Measurements from ENCODE around the gene ZNF674.

Gene ZNF674

DNA sequence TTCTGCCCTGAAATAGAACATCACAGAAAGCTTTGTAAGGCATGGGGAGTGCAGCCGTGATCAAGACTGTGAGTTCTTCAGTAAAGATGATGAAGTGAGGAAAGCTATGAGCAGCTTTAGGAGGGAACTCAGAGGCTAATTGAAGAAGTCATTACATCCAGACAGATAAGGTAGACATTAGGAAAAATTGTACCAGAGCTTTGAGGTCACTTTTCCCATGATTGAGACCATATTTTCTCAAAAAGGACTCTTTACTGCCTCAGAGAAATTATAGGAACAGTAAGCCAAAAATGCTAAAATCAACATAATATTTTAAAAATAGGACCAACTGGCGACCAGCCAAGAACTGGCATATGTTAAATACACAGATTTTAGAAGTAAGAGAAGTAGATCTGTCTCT, 39.5 kb upstream of the ZNF674 start:
- Histone ChIP-seq H3K36me3 (no peaks in the 10 kb centered on the region), H3K4me3 (ENCODE audit: low read depth in 1 of 2, low read length in 1 of 2) (no peak overlapping the region), H3K27ac (no peak overlapping the region), H3K9me3 (no peaks in the 10 kb centered on the region), H3K4me1 (ENCODE audit: control insufficient read depth in 1 of 2, insufficient read depth in 1 of 2, low read depth in 1 of 2, low read length in 1 of 2) (peaks cover 9 to 10% of the 10 kb centered on the region in 2 experiments), H3K27me3 (no peaks in the 10 kb centered on the region)
- TF ChIP-seq, protein P1, sequence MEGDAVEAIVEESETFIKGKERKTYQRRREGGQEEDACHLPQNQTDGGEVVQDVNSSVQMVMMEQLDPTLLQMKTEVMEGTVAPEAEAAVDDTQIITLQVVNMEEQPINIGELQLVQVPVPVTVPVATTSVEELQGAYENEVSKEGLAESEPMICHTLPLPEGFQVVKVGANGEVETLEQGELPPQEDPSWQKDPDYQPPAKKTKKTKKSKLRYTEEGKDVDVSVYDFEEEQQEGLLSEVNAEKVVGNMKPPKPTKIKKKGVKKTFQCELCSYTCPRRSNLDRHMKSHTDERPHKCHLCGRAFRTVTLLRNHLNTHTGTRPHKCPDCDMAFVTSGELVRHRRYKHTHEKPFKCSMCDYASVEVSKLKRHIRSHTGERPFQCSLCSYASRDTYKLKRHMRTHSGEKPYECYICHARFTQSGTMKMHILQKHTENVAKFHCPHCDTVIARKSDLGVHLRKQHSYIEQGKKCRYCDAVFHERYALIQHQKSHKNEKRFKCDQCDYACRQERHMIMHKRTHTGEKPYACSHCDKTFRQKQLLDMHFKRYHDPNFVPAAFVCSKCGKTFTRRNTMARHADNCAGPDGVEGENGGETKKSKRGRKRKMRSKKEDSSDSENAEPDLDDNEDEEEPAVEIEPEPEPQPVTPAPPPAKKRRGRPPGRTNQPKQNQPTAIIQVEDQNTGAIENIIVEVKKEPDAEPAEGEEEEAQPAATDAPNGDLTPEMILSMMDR (IDR thresholded peaks at IDR 0.05) = no peak

DNA sequence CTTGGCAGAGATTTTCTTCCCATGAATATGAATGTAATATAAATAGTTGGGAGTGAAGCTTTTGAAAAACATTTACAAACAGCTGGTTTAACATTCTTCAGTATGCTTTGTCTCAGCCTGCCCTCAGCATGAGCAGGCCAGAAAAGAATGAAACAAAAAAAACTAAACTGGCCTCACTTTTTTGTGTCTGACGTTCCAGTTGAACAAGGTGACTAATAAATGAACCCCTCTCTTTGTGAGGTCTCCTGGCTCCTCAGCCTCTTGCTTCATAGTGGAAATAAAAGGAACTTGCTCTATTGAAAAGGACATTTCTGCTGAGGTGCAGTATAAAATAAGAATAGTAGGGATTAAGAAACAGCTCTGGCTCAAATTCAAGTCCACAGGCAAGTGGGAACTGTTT, 37.7 kb upstream of the ZNF674 start:
- Histone ChIP-seq H3K4me3 (ENCODE audit: low read depth in 1 of 2, low read length in 1 of 2) (no peak overlapping the region), H3K9me3 (no peaks in the 10 kb centered on the region), H3K36me3 (no peaks in the 10 kb centered on the region), H3K27me3 (no peaks in the 10 kb centered on the region), H3K27ac (no peak overlapping the region), H3K4me1 (ENCODE audit: control insufficient read depth in 1 of 2, insufficient read depth in 1 of 2, low read depth in 1 of 2, low read length in 1 of 2) (peaks cover 3 to 4% of the 10 kb centered on the region in 2 experiments)
- TF ChIP-seq, protein P1 (IDR thresholded peaks at IDR 0.05) = no peak

DNA sequence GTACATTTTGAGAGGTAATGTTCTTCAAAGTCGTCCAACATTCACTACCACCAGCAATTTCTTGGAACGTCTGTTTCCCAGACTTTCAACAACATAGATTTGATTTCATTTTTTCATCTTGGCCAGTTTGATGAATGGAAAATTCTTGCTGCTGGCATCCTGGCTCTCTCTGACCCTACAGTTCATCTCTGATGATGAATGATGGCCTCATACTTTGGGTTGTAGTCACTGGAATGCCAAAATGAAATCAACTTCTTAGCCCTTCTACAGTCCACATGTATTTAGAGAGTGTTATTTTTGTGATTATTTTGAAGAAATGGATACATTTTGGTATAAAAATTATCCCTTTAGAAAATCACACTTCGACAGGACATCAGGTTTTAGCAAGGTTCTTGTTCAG, 37.1 kb upstream of the ZNF674 start:
- Histone ChIP-seq H3K4me3 (ENCODE audit: low read depth in 1 of 2, low read length in 1 of 2) (no peak overlapping the region), H3K9me3 (no peaks in the 10 kb centered on the region), H3K27me3 (no peaks in the 10 kb centered on the region), H3K36me3 (no peaks in the 10 kb centered on the region), H3K27ac (no peak overlapping the region), H3K4me1 (ENCODE audit: control insufficient read depth in 1 of 2, insufficient read depth in 1 of 2, low read depth in 1 of 2, low read length in 1 of 2) (no peaks in the 10 kb centered on the region)
- TF ChIP-seq, protein P1 (IDR thresholded peaks at IDR 0.05) = no peak

DNA sequence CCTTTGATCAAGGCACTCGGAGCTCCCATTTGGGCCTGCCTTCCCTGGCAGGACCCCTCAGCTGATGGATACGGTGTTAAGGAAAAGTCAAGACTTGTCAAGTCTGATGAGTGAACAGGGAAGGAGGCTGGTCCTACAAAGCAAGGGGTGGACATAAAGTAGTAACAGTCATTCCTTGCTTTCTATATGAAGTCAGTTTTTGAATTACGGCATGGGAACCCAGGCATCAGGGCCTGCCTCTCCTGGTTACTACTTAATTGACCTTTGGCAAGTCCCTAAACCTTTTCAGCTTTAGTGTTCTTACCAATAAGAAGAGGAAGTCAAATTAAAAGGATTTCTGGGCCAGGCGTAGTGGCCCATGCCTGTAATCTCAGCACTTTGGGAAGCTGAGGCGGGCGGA, 35.4 kb upstream of the ZNF674 start:
- H3K36me3 ChIP-seq = no peaks in the 10 kb centered on the region
- peaks cover 2% of the 10 kb centered on the region for H3K27me3 ChIP-seq
- H3K27ac ChIP-seq = no peak overlapping the region
- H3K4me3 ChIP-seq (ENCODE audit: low read depth in 1 of 2, low read length in 1 of 2) = no peak overlapping the region
- peaks cover 6 to 9% of the 10 kb centered on the region in 2 experiments for H3K4me1 ChIP-seq (ENCODE audit: control insufficient read depth in 1 of 2, insufficient read depth in 1 of 2, low read depth in 1 of 2, low read length in 1 of 2)
- H3K9me3 ChIP-seq = no peaks in the 10 kb centered on the region
- TF ChIP-seq, protein P1 (IDR thresholded peaks at IDR 0.05) = no peak

DNA sequence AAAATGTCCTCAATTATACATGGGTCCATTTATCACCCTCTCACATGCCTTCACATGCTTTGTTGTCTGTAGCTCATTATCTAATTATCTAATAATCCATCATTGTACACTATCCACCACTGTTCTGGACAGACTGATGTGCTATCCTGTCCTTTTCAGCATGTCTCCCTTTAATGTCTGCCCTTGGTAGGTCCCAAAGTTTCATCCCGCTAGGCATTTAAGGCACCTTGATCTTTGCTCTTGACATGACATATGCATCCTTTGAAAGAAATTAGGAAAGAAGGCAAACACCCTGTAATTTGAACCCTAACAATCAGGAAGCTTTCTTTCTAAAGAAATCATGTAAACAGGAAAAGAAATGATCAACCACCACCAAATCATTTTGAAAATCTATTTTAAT, 34.0 kb upstream of the ZNF674 start:
- H3K27ac ChIP-seq = no peak overlapping the region
- peaks cover 15% of the 10 kb centered on the region for H3K27me3 ChIP-seq
- TF ChIP-seq, protein P1 (IDR thresholded peaks at IDR 0.05) = no peak
- H3K4me3 ChIP-seq (ENCODE audit: low read depth in 1 of 2, low read length in 1 of 2) = no peak overlapping the region
- H3K9me3 ChIP-seq = no peaks in the 10 kb centered on the region
- H3K36me3 ChIP-seq = no peaks in the 10 kb centered on the region
- H3K4me1 ChIP-seq (ENCODE audit: control insufficient read depth in 1 of 2, insufficient read depth in 1 of 2, low read depth in 1 of 2, low read length in 1 of 2) = peaks cover 13 to 22% of the 10 kb centered on the region in 2 experiments
